Activated T-cell treated with anti-CD3 and anti-CD28 coated beads for 24 hours (primary cell): ENCODE results near the gene TPSB2.

Experiments used
- DNase-seq: peaks from one replicate; pipeline ENCODE4 v3.0.0-alpha.2; 2020; ENCODE audit warnings: low read depth

TPSB2 gene

DNA sequence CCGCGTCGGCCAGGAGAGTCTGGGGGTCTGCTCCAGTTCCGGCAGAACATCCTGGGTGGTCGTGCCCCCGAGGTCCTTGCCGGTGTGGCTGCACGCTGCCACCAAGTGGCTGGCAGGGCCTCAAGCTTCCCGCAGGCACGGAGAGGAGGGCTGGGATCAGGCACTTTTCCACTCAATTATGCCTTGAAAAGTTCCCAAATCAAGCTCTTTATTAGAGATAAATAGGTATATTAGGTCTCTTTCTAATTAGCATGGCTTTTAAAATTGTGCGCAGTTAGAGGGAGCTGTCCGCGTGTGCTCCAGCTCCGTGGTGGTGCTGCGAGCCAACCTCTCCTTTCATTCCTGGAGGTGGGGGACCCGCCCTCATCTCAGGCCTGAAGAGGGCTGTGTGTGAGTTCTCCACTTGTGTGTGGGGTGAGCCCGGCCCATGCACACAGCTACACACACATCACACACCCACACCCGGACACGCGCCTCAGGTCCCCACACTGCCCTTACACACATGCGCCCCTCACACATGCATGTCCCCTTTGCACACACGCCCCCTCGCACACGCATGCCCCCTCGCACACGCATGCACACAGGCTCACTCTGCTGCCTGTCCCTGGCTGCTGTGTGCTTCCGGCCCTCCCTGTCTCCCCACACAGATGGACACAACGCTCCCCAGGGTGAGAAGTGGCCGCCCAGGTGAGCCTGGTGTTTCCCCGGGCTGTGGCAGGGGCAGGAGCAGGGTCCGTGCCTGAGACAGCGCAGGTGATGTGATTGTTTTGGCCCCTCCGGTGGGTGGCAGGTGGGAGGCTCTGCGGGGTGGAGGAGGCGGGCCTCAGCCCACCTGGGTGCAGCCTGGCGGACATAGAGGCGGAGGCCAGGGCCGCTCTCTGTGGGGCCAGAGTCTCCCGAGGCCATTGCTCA lies 48.3 kb downstream of the TPSB2 start:
- DNase-seq: no peak

DNA sequence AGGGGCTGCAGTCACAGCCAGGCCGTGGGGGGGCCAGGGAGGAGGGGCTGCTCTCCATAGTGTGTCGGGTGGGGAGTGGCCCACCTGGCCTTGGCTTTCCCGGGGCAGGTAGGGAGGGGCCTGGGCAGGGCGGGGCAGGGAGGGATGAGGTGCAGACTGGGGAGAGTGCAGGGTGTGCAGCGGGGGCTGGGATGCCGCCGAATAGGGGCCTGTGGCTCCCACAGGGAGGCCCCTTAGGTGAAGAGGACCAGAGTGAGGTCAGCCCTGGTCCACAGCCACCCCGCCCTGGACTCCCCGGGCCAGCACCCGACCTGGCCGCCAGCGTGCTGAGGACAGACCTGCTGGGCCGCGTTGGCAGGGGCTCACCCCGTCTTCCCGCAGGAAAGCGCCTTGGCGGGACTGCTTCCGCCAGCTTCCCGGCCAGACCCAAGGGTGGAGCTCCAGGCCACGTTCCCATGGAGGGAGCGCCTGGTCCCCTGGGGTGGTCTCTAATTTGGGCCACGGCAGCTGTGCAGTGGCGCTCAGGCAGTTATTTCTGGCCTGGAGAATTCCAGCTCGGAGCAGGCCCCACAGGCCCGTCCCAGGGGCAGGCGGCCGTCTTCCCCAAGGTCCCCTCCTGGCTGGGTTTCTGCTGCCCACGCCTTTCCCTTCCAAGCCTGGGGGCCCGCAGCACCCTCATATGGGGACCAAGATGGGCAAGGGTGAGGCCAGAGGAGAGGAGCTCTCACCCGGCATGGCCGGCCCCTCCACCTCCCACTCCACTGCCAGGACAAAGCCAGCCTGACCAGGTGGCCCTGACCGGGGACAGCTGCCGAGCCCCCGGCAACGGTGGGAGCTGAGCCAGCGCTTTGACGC lies 49.2 kb downstream of the TPSB2 start:
- no peak for DNase-seq
